Cardiac muscle cell (in vitro differentiated cells and primary cell): Measurements from ENCODE around the gene PLCL2. TPM values are rescaled to one million over a fixed set of nuclear protein-coding genes. Genes with fewer than 3 reads are reported as not detected.

Experiments
- DNase-seq, 2 donors: peaks; one replicate each; pipeline versions ENCODE4 v3.0.0 to v3.0.0-alpha.2; 2010 to 2017; ENCODE audit warnings: low read depth in 1 of 2, low spot score in 1 of 2
- H3K27ac ChIP-seq: fragments of 200-600 bp; sonication (generic); 2 replicates; pipeline ENCODE4 v1.5.1; 2016
- H3K27me3 ChIP-seq: fragments of 200-600 bp; sonication (generic); 2 replicates; pipeline ENCODE4 v1.6.0; 2016; ENCODE audit warnings: control low read depth
- H3K36me3 ChIP-seq: fragments of 200-600 bp; sonication (generic); 2 replicates; pipeline ENCODE4 v1.5.1; 2016; ENCODE audit warnings: control low read depth
- H3K4me1 ChIP-seq: fragments of 200-600 bp; sonication (generic); 2 replicates; pipeline ENCODE4 v1.8.1; 2017; ENCODE audit warnings: low read depth, mild to moderate bottlenecking, mixed run types
- H3K4me3 ChIP-seq: fragments of 200-600 bp; sonication (generic); 2 replicates; pipeline ENCODE4 v1.5.1; 2016; ENCODE audit warnings: mild to moderate bottlenecking
- H3K9me3 ChIP-seq: fragments of 200-600 bp; sonication (generic); 2 replicates; pipeline ENCODE4 v1.5.1; 2017; ENCODE audit warnings: low read depth, mild to moderate bottlenecking, control low read depth
- polyA plus RNA-seq: library from polyadenylated mRNA; unstranded; fragments of >200 nt; fragmentation: Nextera tagmentation; extraction: Ambion mirVana; gene quantifications from 2 replicates; pipeline ENCODE4 v1.2.1, GENCODE V29; 2016
- total RNA-seq: library from RNA; depleted of rRNA; stranded (reverse); fragments of >200 nt; gene quantifications from 2 replicates; pipeline ENCODE4 v1.2.3, GENCODE V29; 2016
- TF ChIP-seq, protein P1 (sequence below): IDR thresholded peaks from 2 replicates; pipeline ENCODE4 v1.5.1; 2012; ENCODE audit warnings: low read depth, mild to moderate bottlenecking, low read length

PLCL2 gene
- total and polyA plus RNA-seq, 2 experiments from 2014 or later, result 17.3 to 49.1 TPM

- TF ChIP-seq, protein P1, sequence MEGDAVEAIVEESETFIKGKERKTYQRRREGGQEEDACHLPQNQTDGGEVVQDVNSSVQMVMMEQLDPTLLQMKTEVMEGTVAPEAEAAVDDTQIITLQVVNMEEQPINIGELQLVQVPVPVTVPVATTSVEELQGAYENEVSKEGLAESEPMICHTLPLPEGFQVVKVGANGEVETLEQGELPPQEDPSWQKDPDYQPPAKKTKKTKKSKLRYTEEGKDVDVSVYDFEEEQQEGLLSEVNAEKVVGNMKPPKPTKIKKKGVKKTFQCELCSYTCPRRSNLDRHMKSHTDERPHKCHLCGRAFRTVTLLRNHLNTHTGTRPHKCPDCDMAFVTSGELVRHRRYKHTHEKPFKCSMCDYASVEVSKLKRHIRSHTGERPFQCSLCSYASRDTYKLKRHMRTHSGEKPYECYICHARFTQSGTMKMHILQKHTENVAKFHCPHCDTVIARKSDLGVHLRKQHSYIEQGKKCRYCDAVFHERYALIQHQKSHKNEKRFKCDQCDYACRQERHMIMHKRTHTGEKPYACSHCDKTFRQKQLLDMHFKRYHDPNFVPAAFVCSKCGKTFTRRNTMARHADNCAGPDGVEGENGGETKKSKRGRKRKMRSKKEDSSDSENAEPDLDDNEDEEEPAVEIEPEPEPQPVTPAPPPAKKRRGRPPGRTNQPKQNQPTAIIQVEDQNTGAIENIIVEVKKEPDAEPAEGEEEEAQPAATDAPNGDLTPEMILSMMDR, result no peak
- H3K4me1 ChIP-seq, result peaks cover 51% of the 10 kb centered on the region
- no peaks in the 10 kb centered on the region for H3K27me3 ChIP-seq
- no peak overlapping the region for H3K4me3 ChIP-seq
- no peaks in the 10 kb centered on the region for H3K9me3 ChIP-seq
- no peak for DNase-seq
- H3K36me3 ChIP-seq, result no peaks in the 10 kb centered on the region
- H3K27ac ChIP-seq, result no peak overlapping the region
These were observed 3.6 kb downstream of the PLCL2 start for GRCh38 chr3:16888356-16888755.

GRCh38 chr3:16888785-16889607 is 4.2 kb downstream of the PLCL2 start:
- no peak overlapping the region for H3K4me3 ChIP-seq
- no peaks in the 10 kb centered on the region for H3K9me3 ChIP-seq
- peaks cover 51% of the 10 kb centered on the region for H3K4me1 ChIP-seq
- peak overlapping the region; percentile 93 for H3K27ac ChIP-seq
- no peaks in the 10 kb centered on the region for H3K36me3 ChIP-seq
- DNase-seq, result no peak
- H3K27me3 ChIP-seq, result no peaks in the 10 kb centered on the region
- TF ChIP-seq, protein P1, result no peak

DNA sequence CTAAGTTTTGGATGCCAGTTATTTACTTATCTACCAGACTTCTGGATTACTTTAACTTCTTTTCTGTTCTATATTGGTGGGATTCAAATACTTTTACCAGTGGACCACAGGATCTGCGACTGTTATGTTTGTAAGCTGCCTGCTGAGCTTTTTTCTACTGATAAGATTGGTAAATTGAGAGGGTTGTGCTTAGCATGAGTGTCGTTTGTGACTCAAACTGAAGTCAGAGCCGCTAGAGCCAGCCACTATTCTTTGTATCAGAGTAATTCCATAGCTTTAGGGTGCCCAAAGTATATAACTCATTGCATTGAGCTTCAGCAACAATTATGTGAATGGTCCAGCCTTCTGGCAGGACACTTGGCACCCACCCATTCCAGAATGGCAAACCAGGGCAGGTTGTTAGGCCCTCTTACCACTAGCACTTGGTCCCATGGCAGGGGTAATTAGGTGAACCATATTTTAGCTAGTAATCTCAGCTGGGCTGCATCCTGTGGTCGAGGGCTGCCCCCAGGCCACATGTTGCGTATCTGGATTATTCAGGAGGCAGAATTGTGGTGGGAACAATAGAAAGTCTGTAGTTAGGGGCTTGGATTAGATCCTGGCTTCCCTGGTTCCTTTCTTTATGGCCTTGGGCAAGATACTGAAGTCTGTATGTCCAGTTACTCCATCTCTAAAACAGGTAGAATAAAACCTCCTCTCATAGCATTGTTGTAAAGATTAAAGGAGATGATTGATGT is 6.0 kb downstream of the PLCL2 start:
- H3K27me3 ChIP-seq, result no peaks in the 10 kb centered on the region
- H3K9me3 ChIP-seq, result no peaks in the 10 kb centered on the region
- DNase-seq, result peak in 1 of 2 donors; percentile 48
- H3K27ac ChIP-seq, result peak overlapping the region; percentile 93
- H3K36me3 ChIP-seq, result no peaks in the 10 kb centered on the region
- peak overlapping the region; percentile 4 for H3K4me3 ChIP-seq
- TF ChIP-seq, protein P1, result no peak
- H3K4me1 ChIP-seq, result peaks cover 51% of the 10 kb centered on the region

DNA sequence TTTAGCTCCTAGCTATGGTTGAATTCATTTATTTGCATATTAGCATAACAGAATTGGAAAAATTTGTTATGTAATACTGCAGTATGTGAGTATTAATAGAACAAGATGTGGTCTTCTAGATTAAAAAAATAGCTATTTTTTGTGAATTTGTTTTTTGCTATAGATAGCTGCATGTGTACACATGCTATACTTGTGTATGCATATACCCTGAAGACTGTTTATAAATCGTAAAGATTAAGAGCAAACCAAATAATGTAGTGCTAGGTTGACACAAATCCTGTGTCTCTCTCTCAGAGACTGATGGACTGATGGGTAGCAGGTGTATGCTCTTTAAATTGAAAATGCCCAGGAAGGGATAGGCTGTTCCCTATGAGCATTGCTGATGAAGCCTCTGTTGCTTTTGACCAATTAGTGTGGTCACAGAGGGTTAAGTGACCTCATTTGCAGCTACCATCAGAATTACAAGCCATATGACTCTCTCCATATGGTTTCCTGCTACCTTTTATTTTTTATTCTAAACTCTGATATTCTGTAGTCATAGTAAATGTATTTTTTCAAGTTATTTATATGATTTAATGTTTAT is 9.0 kb downstream of the PLCL2 start:
- DNase-seq, result no peak
- Histone ChIP-seq H3K36me3 (no peaks in the 10 kb centered on the region), H3K27me3 (no peaks in the 10 kb centered on the region), H3K4me1 (peaks cover 36% of the 10 kb centered on the region), H3K4me3 (no peak overlapping the region), H3K27ac (no peak overlapping the region), H3K9me3 (no peaks in the 10 kb centered on the region)
- TF ChIP-seq, protein P1, result no peak

DNA sequence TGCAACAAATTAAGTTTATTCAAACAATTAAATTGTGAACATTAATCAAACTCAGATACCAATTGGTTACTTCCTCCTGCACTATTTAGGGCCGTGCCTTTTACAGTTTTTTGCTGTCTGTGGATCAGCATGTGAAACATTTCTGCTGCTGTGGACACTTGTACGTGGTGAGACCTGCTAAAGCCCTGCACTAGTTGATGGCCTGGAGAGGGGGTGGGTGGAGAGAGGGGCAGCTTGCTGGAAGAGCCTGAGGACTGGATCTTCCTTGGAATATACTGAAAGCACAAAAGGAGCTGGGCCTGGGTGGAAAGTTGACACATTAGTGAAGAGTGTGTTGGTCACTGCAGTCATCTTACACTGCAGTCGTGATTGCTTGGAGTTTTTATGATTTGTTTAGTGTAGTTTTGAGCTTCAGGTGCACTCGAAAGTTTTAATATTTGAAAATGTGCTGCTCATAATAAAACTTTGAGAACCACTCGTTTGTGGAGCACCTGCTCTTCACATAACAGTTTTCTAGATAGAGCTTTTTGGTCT is 11.4 kb downstream of the PLCL2 start:
- peaks cover 30% of the 10 kb centered on the region for H3K4me1 ChIP-seq
- no peak for DNase-seq
- no peaks in the 10 kb centered on the region for H3K36me3 ChIP-seq
- H3K4me3 ChIP-seq, result no peak overlapping the region
- TF ChIP-seq, protein P1, result no peak
- H3K9me3 ChIP-seq, result no peaks in the 10 kb centered on the region
- H3K27ac ChIP-seq, result no peak overlapping the region
- no peaks in the 10 kb centered on the region for H3K27me3 ChIP-seq
